Measurements from ENCODE around the gene SLC4A2.

- TF ChIP-seq, protein P1, sequence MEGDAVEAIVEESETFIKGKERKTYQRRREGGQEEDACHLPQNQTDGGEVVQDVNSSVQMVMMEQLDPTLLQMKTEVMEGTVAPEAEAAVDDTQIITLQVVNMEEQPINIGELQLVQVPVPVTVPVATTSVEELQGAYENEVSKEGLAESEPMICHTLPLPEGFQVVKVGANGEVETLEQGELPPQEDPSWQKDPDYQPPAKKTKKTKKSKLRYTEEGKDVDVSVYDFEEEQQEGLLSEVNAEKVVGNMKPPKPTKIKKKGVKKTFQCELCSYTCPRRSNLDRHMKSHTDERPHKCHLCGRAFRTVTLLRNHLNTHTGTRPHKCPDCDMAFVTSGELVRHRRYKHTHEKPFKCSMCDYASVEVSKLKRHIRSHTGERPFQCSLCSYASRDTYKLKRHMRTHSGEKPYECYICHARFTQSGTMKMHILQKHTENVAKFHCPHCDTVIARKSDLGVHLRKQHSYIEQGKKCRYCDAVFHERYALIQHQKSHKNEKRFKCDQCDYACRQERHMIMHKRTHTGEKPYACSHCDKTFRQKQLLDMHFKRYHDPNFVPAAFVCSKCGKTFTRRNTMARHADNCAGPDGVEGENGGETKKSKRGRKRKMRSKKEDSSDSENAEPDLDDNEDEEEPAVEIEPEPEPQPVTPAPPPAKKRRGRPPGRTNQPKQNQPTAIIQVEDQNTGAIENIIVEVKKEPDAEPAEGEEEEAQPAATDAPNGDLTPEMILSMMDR (IDR thresholded peaks at IDR 0.05), result no peak
- TF ChIP-seq POLR2A (IDR thresholded peaks at IDR 0.05), result no peak
Observed at GRCh38 chr7:151060113-151060415, 675 bp downstream of the SLC4A2 start.
